ENCODE results near the gene WNK1. TPM values are rescaled to one million over a fixed set of nuclear protein-coding genes. Genes with fewer than 3 reads are reported as not detected.

The WNK1 gene
- total and polyA plus RNA-seq, 2 of the 8 experiments (the other 6 are each of a cell fraction or from before 2014, with no cell fraction given), result 88.2 to 157 TPM

DNA sequence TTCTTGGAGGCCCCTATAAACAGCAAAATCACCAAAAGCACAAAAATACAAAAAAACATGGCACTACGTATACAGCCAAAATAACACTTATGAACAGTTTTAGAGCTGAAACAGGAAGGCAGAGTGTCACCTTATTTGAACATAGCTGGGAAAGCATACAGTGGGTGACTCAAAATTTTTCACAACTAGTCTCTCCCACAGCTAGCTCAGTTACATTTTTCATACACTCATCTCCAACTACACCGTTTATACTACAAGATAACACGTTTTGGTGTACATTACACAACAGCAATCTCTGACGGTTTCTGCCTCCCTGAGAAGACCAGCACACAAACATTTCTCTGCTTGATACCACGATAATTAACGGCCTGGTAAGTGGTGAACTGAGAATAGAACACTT is 194.3 kb downstream of the WNK1 start:
- Histone ChIP-seq H3K9ac (replicated peaks in 1 of 4; ENCODE audit: extremely low read depth in 1 of 4, low read depth in 3 of 4, low read length in 3 of 4) (no peak overlapping the region), H3K4ac (replicated peaks; ENCODE audit: insufficient read length, low read depth, low read length) (no peak overlapping the region), H3K18ac (ENCODE audit: extremely low read depth, low read length) (no peak overlapping the region), H3K4me1 (replicated peaks in 1 of 4; ENCODE audit: control insufficient read depth in 3 of 4, insufficient read depth in 4 of 4, low read length in 3 of 4) (no peaks in the 10 kb centered on the region), H3K23me2 (ENCODE audit: low read depth, low read length) (no peaks in the 10 kb centered on the region; the same call in 1 of the 2 replicates), H3K27me3 (replicated peaks in 1 of 4; ENCODE audit: control insufficient read depth in 3 of 4, extremely low read depth in 1 of 4, insufficient read depth in 3 of 4, low read length in 3 of 4) (no peaks in the 10 kb centered on the region), H3K79me2 (ENCODE audit: control insufficient read depth in 1 of 2, insufficient read depth in 2 of 2, low read length in 2 of 2) (peaks cover 0 to 37% of the 10 kb centered on the region in 2 experiments; a peak in 3 of 4 replicates), H3K4me3 (ENCODE audit: extremely low read depth in 1 of 4, insufficient read depth in 2 of 4, low read depth in 3 of 4, low read length in 4 of 4) (no peak overlapping the region), H3K56ac (replicated peaks; ENCODE audit: insufficient read length, low read depth, low read length) (no peak overlapping the region), H3K79me1 (ENCODE audit: low read depth, low read length) (peaks cover 8% of the 10 kb centered on the region), H3K36me3 (ENCODE audit: control insufficient read depth in 2 of 4, insufficient read depth in 4 of 4, low read length in 3 of 4) (peaks cover 0 to 7% (median 0%) of the 10 kb centered on the region in 4 experiments; a peak in 2 of 8 replicates), H2AFZ (ENCODE audit: low read length) (no peak overlapping the region), H4K20me1 (replicated peaks in 1 of 2; ENCODE audit: control insufficient read depth in 1 of 2, insufficient read depth in 2 of 2, low read length in 2 of 2) (peaks cover 0 to 2% of the 10 kb centered on the region in 2 experiments), H3K23ac (ENCODE audit: insufficient read length) (no peak overlapping the region), H3K14ac (ENCODE audit: insufficient read length) (no peak overlapping the region), H4K91ac (replicated peaks; ENCODE audit: insufficient read length, low read length) (no peak overlapping the region), H2BK5ac (ENCODE audit: low read depth, low read length) (no peak overlapping the region), H2BK20ac (ENCODE audit: low read length) (no peak overlapping the region), H2BK120ac (replicated peaks; ENCODE audit: low read depth, low read length) (no peak overlapping the region), H2BK12ac (ENCODE audit: low read depth, low read length) (no peak overlapping the region), H4K5ac (ENCODE audit: insufficient read length, low read depth, low read length) (no peak overlapping the region), H4K8ac (ENCODE audit: extremely low read depth, insufficient read depth, low read length) (no peak overlapping the region), H2AK5ac (ENCODE audit: low read depth, low read length) (no peak overlapping the region; the same call in 1 of the 2 replicates), H3K27ac (ENCODE audit: low read depth, low read length) (no peak overlapping the region), H2BK15ac (ENCODE audit: low read length) (no peak overlapping the region), H3K9me3 (ENCODE audit: insufficient read depth in 2 of 2, low read depth in 1 of 2, low read length in 1 of 2) (no peaks in the 10 kb centered on the region), H3K4me2 (ENCODE audit: insufficient read depth in 1 of 2, low read depth in 2 of 2, low read length in 2 of 2) (no peak overlapping the region)
- no peak for DNase-seq (ENCODE audit: low read depth in 1 of 2, low spot score in 2 of 2)
- 92% methylated on average over 6 of the region's 6 CpGs; no CpG with 5 or more reads in 1 of the 2 experiments for WGBS, 2 experiments (ENCODE audit: extremely low coverage in 1 of 2, insufficient coverage in 1 of 2, insufficient read length in 1 of 2, insufficient replicate concordance in 2 of 2, low coverage in 1 of 2, low lambda C conversion rate in 2 of 2, missing lambda C conversion rate in 1 of 2)
- ChIA-PET POLR2A (ENCODE audit: partially characterized antibody) (no interaction called here), CTCF (ENCODE audit: partially characterized antibody) (interaction anchor here (2.2 kb wide), 1 partner anchor 370 kb away, joined by 7 read pairs; no protein-coding TSS in a partner anchor)
- no peak for FAIRE-seq
- TF ChIP-seq RNF2 (IDR thresholded peaks at IDR 0.05; ENCODE audit: borderline replicate concordance, low read depth, low read length, missing control alignments, poor library complexity, severe bottlenecking) (no peak), BACH1 (IDR thresholded peaks at IDR 0.05; ENCODE audit: low read length) (no peak), YY1 (IDR thresholded peaks at IDR 0.05; ENCODE audit: low read depth, low read length) (no peak), BRCA1 (IDR thresholded peaks at IDR 0.05; ENCODE audit: low read depth, low read length) (no peak), TEAD4 (IDR thresholded peaks at IDR 0.05; ENCODE audit: low read depth, low read length) (no peak), EP300 (IDR thresholded peaks at IDR 0.05; ENCODE audit: borderline replicate concordance in 1 of 2, low read depth in 2 of 2, low read length in 2 of 2) (no peak), SRF (IDR thresholded peaks at IDR 0.05; ENCODE audit: low read depth, low read length) (no peak), CBX8 (IDR thresholded peaks at IDR 0.05; ENCODE audit: borderline replicate concordance, low read depth, low read length) (no peak), SAP30 (IDR thresholded peaks at IDR 0.05; ENCODE audit: insufficient read depth, insufficient replicate concordance, low read length) (no peak), RAD21 (IDR thresholded peaks at IDR 0.05 in 1 of 2, conservative IDR thresholded peaks at IDR 0.05 in 1 of 2; ENCODE audit: low read depth in 2 of 2, low read length in 2 of 2) (no peak), GABPA (IDR thresholded peaks at IDR 0.05; ENCODE audit: borderline replicate concordance, insufficient read depth, low read length) (no peak)

Data from H1 (cell line).